H1 (cell line): ENCODE data around the gene PHTF2. TPM values are rescaled to one million over a fixed set of nuclear protein-coding genes. Genes with fewer than 3 reads are reported as not detected.

Experiments used
- CTBP2 ChIP-seq: IDR thresholded peaks from 2 replicates; pipeline ENCODE4 v1.7.0; 2011; ENCODE audit warnings: borderline replicate concordance, mild to moderate bottlenecking, moderate library complexity, mixed read lengths, low read length; ENCODE audit not compliant: insufficient read depth, insufficient read length
- RNF2 ChIP-seq: fragments of 200-900, 300-1000 bp; sonication (generic); IDR thresholded peaks from 2 replicates; pipeline ENCODE4 v1.7.1; 2016; ENCODE audit warnings: borderline replicate concordance, low read depth, mild to moderate bottlenecking, antibody characterized with exemption, low read length; ENCODE audit not compliant: poor library complexity, severe bottlenecking; ENCODE audit errors: missing control alignments
- polyA plus RNA-seq, 7 experiments: library from polyadenylated mRNA; depleted of rRNA in 3 of 7; stranded (reverse) in 5 of 7; unstranded in 2 of 7; fragments of >200 nt in 5 of 7; fragments of 200-250 nt in 2 of 7; gene quantifications; 1 replicate in 5 of 7; 2 replicates in 1 of 7; 4 replicates in 1 of 7; pipeline versions ENCODE4 v1.2.1 to v1.2.3, GENCODE V29; 2011 to 2013; ENCODE audit warnings: missing spikeins in 2 of 7, mixed read lengths in 2 of 7
- total RNA-seq: library from RNA; stranded (reverse); fragmentation: NEBNext Ultra II Directional; extraction: Animal tissue kit (Norgen Biotek cat#: 25700); gene quantifications from 2 replicates; pipeline ENCODE4 v1.2.1, GENCODE V29; 2021
- TF ChIP-seq, protein P1 (sequence below): fragments of 300-600 bp; sonication (generic); IDR thresholded peaks from 2 replicates; pipeline ENCODE4 v1.7.1; 2012; ENCODE audit warnings: low read length, moderate library complexity, mild to moderate bottlenecking, inconsistent platforms; ENCODE audit not compliant: insufficient replicate concordance

The PHTF2 gene
- total and polyA plus RNA-seq, 2 of the 8 experiments (the other 6 are each of a cell fraction or from before 2014, with no cell fraction given) = 9.0 to 25.4 TPM

- TF ChIP-seq, protein P1, sequence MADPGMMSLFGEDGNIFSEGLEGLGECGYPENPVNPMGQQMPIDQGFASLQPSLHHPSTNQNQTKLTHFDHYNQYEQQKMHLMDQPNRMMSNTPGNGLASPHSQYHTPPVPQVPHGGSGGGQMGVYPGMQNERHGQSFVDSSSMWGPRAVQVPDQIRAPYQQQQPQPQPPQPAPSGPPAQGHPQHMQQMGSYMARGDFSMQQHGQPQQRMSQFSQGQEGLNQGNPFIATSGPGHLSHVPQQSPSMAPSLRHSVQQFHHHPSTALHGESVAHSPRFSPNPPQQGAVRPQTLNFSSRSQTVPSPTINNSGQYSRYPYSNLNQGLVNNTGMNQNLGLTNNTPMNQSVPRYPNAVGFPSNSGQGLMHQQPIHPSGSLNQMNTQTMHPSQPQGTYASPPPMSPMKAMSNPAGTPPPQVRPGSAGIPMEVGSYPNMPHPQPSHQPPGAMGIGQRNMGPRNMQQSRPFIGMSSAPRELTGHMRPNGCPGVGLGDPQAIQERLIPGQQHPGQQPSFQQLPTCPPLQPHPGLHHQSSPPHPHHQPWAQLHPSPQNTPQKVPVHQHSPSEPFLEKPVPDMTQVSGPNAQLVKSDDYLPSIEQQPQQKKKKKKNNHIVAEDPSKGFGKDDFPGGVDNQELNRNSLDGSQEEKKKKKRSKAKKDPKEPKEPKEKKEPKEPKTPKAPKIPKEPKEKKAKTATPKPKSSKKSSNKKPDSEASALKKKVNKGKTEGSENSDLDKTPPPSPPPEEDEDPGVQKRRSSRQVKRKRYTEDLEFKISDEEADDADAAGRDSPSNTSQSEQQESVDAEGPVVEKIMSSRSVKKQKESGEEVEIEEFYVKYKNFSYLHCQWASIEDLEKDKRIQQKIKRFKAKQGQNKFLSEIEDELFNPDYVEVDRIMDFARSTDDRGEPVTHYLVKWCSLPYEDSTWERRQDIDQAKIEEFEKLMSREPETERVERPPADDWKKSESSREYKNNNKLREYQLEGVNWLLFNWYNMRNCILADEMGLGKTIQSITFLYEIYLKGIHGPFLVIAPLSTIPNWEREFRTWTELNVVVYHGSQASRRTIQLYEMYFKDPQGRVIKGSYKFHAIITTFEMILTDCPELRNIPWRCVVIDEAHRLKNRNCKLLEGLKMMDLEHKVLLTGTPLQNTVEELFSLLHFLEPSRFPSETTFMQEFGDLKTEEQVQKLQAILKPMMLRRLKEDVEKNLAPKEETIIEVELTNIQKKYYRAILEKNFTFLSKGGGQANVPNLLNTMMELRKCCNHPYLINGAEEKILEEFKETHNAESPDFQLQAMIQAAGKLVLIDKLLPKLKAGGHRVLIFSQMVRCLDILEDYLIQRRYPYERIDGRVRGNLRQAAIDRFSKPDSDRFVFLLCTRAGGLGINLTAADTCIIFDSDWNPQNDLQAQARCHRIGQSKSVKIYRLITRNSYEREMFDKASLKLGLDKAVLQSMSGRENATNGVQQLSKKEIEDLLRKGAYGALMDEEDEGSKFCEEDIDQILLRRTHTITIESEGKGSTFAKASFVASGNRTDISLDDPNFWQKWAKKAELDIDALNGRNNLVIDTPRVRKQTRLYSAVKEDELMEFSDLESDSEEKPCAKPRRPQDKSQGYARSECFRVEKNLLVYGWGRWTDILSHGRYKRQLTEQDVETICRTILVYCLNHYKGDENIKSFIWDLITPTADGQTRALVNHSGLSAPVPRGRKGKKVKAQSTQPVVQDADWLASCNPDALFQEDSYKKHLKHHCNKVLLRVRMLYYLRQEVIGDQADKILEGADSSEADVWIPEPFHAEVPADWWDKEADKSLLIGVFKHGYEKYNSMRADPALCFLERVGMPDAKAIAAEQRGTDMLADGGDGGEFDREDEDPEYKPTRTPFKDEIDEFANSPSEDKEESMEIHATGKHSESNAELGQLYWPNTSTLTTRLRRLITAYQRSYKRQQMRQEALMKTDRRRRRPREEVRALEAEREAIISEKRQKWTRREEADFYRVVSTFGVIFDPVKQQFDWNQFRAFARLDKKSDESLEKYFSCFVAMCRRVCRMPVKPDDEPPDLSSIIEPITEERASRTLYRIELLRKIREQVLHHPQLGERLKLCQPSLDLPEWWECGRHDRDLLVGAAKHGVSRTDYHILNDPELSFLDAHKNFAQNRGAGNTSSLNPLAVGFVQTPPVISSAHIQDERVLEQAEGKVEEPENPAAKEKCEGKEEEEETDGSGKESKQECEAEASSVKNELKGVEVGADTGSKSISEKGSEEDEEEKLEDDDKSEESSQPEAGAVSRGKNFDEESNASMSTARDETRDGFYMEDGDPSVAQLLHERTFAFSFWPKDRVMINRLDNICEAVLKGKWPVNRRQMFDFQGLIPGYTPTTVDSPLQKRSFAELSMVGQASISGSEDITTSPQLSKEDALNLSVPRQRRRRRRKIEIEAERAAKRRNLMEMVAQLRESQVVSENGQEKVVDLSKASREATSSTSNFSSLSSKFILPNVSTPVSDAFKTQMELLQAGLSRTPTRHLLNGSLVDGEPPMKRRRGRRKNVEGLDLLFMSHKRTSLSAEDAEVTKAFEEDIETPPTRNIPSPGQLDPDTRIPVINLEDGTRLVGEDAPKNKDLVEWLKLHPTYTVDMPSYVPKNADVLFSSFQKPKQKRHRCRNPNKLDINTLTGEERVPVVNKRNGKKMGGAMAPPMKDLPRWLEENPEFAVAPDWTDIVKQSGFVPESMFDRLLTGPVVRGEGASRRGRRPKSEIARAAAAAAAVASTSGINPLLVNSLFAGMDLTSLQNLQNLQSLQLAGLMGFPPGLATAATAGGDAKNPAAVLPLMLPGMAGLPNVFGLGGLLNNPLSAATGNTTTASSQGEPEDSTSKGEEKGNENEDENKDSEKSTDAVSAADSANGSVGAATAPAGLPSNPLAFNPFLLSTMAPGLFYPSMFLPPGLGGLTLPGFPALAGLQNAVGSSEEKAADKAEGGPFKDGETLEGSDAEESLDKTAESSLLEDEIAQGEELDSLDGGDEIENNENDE = no peak
- no peak for TF ChIP-seq CTBP2
- TF ChIP-seq RNF2 = no peak
These were observed 97.3 kb downstream of the PHTF2 start (continued) for GRCh38 chr7:77895905-77896304.
